ENCODE data around the gene NFX1. TPM values are rescaled to one million over a fixed set of nuclear protein-coding genes. Genes with fewer than 3 reads are reported as not detected.
"Not testable (repeated sequence)": the region's sequence is repeated elsewhere in the genome, so short reads cannot be mapped to it uniquely, and the experiment has no call there.

The NFX1 gene
- total RNA-seq, 4 donors from 2014 or later = 32.1 to 49.4 (median 36.9) TPM

- intact Hi-C loops (cut with DNase I) = no loop called here
- Histone ChIP-seq H3K27ac (replicated peaks in 1 of 4) (no peak overlapping the region), H3K9me3 (no peaks in the 10 kb centered on the region), H3K4me1 (peaks cover 11 to 26% (median 19%) of the 10 kb centered on the region in 4 donors), H3K27me3 (no peaks in the 10 kb centered on the region), H3K4me3 (no peak overlapping the region), H3K36me3 (peaks cover 0 to 37% (median 19%) of the 10 kb centered on the region in 4 donors)
- TF ChIP-seq, protein P1, sequence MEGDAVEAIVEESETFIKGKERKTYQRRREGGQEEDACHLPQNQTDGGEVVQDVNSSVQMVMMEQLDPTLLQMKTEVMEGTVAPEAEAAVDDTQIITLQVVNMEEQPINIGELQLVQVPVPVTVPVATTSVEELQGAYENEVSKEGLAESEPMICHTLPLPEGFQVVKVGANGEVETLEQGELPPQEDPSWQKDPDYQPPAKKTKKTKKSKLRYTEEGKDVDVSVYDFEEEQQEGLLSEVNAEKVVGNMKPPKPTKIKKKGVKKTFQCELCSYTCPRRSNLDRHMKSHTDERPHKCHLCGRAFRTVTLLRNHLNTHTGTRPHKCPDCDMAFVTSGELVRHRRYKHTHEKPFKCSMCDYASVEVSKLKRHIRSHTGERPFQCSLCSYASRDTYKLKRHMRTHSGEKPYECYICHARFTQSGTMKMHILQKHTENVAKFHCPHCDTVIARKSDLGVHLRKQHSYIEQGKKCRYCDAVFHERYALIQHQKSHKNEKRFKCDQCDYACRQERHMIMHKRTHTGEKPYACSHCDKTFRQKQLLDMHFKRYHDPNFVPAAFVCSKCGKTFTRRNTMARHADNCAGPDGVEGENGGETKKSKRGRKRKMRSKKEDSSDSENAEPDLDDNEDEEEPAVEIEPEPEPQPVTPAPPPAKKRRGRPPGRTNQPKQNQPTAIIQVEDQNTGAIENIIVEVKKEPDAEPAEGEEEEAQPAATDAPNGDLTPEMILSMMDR (IDR thresholded peaks at IDR 0.05) = no peak
- TF ChIP-seq POLR2AphosphoS5 (IDR thresholded peaks at IDR 0.05) (no peak), POLR2A (IDR thresholded peaks at IDR 0.05; ENCODE audit: low read depth) (no peak), EP300 (IDR thresholded peaks at IDR 0.05) (no peak)
- no peak for DNase-seq (ENCODE audit: extremely low spot score)
- WGBS = 93% methylated on average over 1 of the region's 1 CpG
Observed at GRCh38 chr9:33355933-33356332, 65.6 kb downstream of the NFX1 start.

DNA sequence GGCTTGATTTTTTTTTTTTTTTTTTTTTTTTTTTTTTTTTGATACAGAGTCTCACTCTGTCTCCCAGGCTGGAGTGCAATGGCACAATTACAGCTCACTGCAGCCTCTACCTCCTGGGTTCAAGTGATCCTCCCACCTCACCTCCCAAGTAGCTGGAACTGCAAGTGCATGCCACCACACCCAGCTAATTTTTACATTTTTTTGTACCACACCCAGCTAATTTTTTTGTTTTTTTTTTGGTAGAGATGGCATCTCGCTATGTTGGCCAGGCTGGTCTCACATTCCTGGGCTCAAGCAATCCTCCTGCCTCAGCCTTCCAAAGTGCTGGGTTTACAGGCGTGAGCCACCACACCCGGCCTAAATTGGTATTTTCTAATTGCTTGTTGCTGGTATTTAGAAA, 68.3 kb downstream of the NFX1 start:
- peaks cover 0 to 46% (median 16%) of the 10 kb centered on the region in 4 donors for H3K36me3 ChIP-seq
- H3K9me3 ChIP-seq; intact Hi-C loops (cut with DNase I); H3K27ac ChIP-seq (replicated peaks in 1 of 4); DNase-seq (ENCODE audit: extremely low spot score); H3K4me3 ChIP-seq; H3K27me3 ChIP-seq: not testable (repeated sequence)
- peaks cover 5 to 12% (median 9%) of the 10 kb centered on the region in 4 donors for H3K4me1 ChIP-seq
- WGBS = 98% methylated on average over 3 of the region's 3 CpGs

- intact Hi-C loops (cut with DNase I) = no loop called here
- Histone ChIP-seq H3K27ac (replicated peaks in 1 of 4) (no peak overlapping the region), H3K4me3 (no peak overlapping the region), H3K4me1 (no peaks in the 10 kb centered on the region), H3K36me3 (peaks cover 35 to 73% (median 53%) of the 10 kb centered on the region in 4 donors), H3K27me3 (no peaks in the 10 kb centered on the region), H3K9me3 (no peaks in the 10 kb centered on the region)
- no peak for DNase-seq (ENCODE audit: extremely low spot score)
- WGBS = 89% methylated on average over 2 of the region's 2 CpGs
- TF ChIP-seq POLR2A (IDR thresholded peaks at IDR 0.05; ENCODE audit: low read depth) = no peak
- no peak for TF ChIP-seq EP300 (IDR thresholded peaks at IDR 0.05)
- TF ChIP-seq, protein P1 (IDR thresholded peaks at IDR 0.05) = no peak
- no peak for TF ChIP-seq POLR2AphosphoS5 (IDR thresholded peaks at IDR 0.05)
Observed at GRCh38 chr9:33364127-33364526, 73.8 kb downstream of the NFX1 start.

GRCh38 chr9:33364814-33365213, 74.5 kb downstream of the NFX1 start:
- 91% methylated on average over 4 of the region's 4 CpGs for WGBS
- H3K9me3 ChIP-seq; H3K4me3 ChIP-seq; H3K27ac ChIP-seq (replicated peaks in 1 of 4); H3K27me3 ChIP-seq; H3K4me1 ChIP-seq; intact Hi-C loops (cut with DNase I); DNase-seq (ENCODE audit: extremely low spot score): not testable (repeated sequence)
- H3K36me3 ChIP-seq = peaks cover 35 to 75% (median 59%) of the 10 kb centered on the region in 4 donors

- intact Hi-C loops (cut with DNase I) = no loop called here
- no peaks in the 10 kb centered on the region for H3K27me3 ChIP-seq
- H3K4me3 ChIP-seq = no peak overlapping the region
- H3K4me1 ChIP-seq = no peaks in the 10 kb centered on the region
- no peaks in the 10 kb centered on the region for H3K9me3 ChIP-seq
- WGBS = 81% methylated on average over 2 of the region's 2 CpGs
- H3K36me3 ChIP-seq = peaks cover 35 to 88% (median 80%) of the 10 kb centered on the region in 4 donors
- no peak overlapping the region for H3K27ac ChIP-seq (replicated peaks in 1 of 4)
- DNase-seq (ENCODE audit: extremely low spot score) = no peak
- TF ChIP-seq POLR2AphosphoS5 (IDR thresholded peaks at IDR 0.05) = no peak
- no peak for TF ChIP-seq POLR2A (IDR thresholded peaks at IDR 0.05; ENCODE audit: low read depth)
- no peak for TF ChIP-seq EP300 (IDR thresholded peaks at IDR 0.05)
- TF ChIP-seq, protein P1 (IDR thresholded peaks at IDR 0.05) = no peak
Observed at GRCh38 chr9:33366979-33367480, 76.7 kb downstream of the NFX1 start.

GRCh38 chr9:33372900-33373299, 82.6 kb downstream of the NFX1 start:
- H3K36me3 ChIP-seq = peaks cover 2 to 55% (median 44%) of the 10 kb centered on the region in 4 donors
- H3K4me3 ChIP-seq = no peak overlapping the region
- WGBS = 83% methylated on average over 4 of the region's 4 CpGs
- TF ChIP-seq, protein P1 (IDR thresholded peaks at IDR 0.05) = no peak
- no peak for TF ChIP-seq EP300 (IDR thresholded peaks at IDR 0.05)
- TF ChIP-seq POLR2A (IDR thresholded peaks at IDR 0.05; ENCODE audit: low read depth) = no peak
- TF ChIP-seq POLR2AphosphoS5 (IDR thresholded peaks at IDR 0.05) = no peak
- H3K27me3 ChIP-seq = no peaks in the 10 kb centered on the region
- no peak for DNase-seq (ENCODE audit: extremely low spot score)
- H3K4me1 ChIP-seq = peaks cover 12 to 21% (median 15%) of the 10 kb centered on the region in 4 donors
- intact Hi-C loops (cut with DNase I) = no loop called here
- no peaks in the 10 kb centered on the region for H3K9me3 ChIP-seq
- no peak overlapping the region for H3K27ac ChIP-seq (replicated peaks in 1 of 4)

All from esophagus muscularis mucosa (tissue), 4 donors.